SU-DHL-6 (cell line): Measurements from ENCODE around the gene ANKRD55.

Source experiments
- H2AFZ ChIP-seq: fragments of 200-600 bp; sonication (generic); 2 replicates; pipeline ENCODE4 v1.6.1; 2014; ENCODE audit warnings: low read depth, mild to moderate bottlenecking, moderate library complexity, mixed read lengths, antibody characterized with exemption, low read length; ENCODE audit not compliant: severe bottlenecking
- H3F3A ChIP-seq: fragments of 200-600 bp; shearing (Covaris generic); 2 replicates; pipeline ENCODE4 v1.6.0; 2016; ENCODE audit warnings: antibody characterized with exemption, mild to moderate bottlenecking; ENCODE audit not compliant: insufficient read depth
- H3K27ac ChIP-seq: fragments of 200-600 bp; sonication (generic); 2 replicates; pipeline ENCODE4 v1.5.1; 2016; ENCODE audit warnings: low read depth, mild to moderate bottlenecking, low read length, moderate library complexity, mixed read lengths
- H3K27me3 ChIP-seq: fragments of 200-600 bp; sonication (generic), shearing (Covaris generic); 2 replicates; pipeline ENCODE4 v1.6.0; 2014; ENCODE audit warnings: mild to moderate bottlenecking, low read length
- H3K36me3 ChIP-seq: fragments of 200-600 bp; sonication (generic); 2 replicates; pipeline ENCODE4 v1.6.1; 2014; ENCODE audit warnings: mild to moderate bottlenecking, low read length, mixed read lengths
- H3K4me2 ChIP-seq: fragments of 300-600, 200-600 bp; shearing (Covaris generic), sonication (generic); 2 replicates; pipeline ENCODE4 v1.6.0; 2014; ENCODE audit warnings: low read length, low read depth, mild to moderate bottlenecking; ENCODE audit not compliant: poor library complexity, severe bottlenecking
- H3K4me3 ChIP-seq: fragments of 200-600 bp; sonication (generic); 2 replicates; pipeline ENCODE4 v1.5.1; 2014; ENCODE audit warnings: antibody characterized with exemption, low read length, mild to moderate bottlenecking, mixed read lengths; ENCODE audit not compliant: insufficient read depth, poor library complexity, severe bottlenecking
- H3K79me2 ChIP-seq: fragments of 200-600 bp; sonication (generic); 2 replicates; pipeline ENCODE4 v1.6.1; 2014; ENCODE audit warnings: mild to moderate bottlenecking, low read length, moderate library complexity; ENCODE audit not compliant: insufficient read depth
- H3K9ac ChIP-seq: fragments of 200-600 bp; sonication (generic); 2 replicates; pipeline ENCODE4 v1.7.0; 2014; ENCODE audit warnings: mild to moderate bottlenecking, low read length
- H3K9me2 ChIP-seq: fragments of 200-600 bp; sonication (generic); replicated peaks from 2 replicates; pipeline ENCODE4 v1.6.1; 2014; ENCODE audit warnings: low read length; ENCODE audit not compliant: insufficient read depth
- H3K9me3 ChIP-seq: fragments of 200-600 bp; sonication (generic); 2 replicates; pipeline ENCODE4 v1.6.1; 2014; ENCODE audit warnings: low read length, mixed read lengths; ENCODE audit not compliant: insufficient read depth
- H4K20me1 ChIP-seq: fragments of 200-600 bp; sonication (generic); 2 replicates; pipeline ENCODE4 v1.6.1; 2014; ENCODE audit warnings: low read depth, mild to moderate bottlenecking, antibody characterized with exemption, low read length, moderate library complexity, mixed read lengths
- EZH2phosphoT487 ChIP-seq: fragments of 200-600 bp; sonication (generic), shearing (Covaris generic); conservative IDR thresholded peaks from 2 replicates; pipeline ENCODE4 v1.6.1; 2018; ENCODE audit warnings: mild to moderate bottlenecking, antibody characterized with exemption, low read length, moderate library complexity, mixed read lengths
- TF ChIP-seq, protein P1 (sequence below): fragments of 200-600 bp; sonication (generic); IDR thresholded peaks from one replicate; pipeline ENCODE4 v1.5.1; 2017; ENCODE audit warnings: antibody characterized with exemption, mild to moderate bottlenecking, low read length, moderate library complexity; ENCODE audit not compliant: insufficient read depth, poor library complexity, severe bottlenecking

Gene ANKRD55

GRCh38 chr5:56116599-56117141 lies 116.5 kb downstream of the ANKRD55 start:
- H4K20me1 ChIP-seq = no peaks in the 10 kb centered on the region
- H3K36me3 ChIP-seq = no peaks in the 10 kb centered on the region
- no peaks in the 10 kb centered on the region for H3K9me2 ChIP-seq
- no peak overlapping the region for H2AFZ ChIP-seq
- no peak overlapping the region for H3K4me2 ChIP-seq
- no peaks in the 10 kb centered on the region for H3K9me3 ChIP-seq
- no peaks in the 10 kb centered on the region for H3K27me3 ChIP-seq
- H3K9ac ChIP-seq = no peak overlapping the region
- no peaks in the 10 kb centered on the region for H3F3A ChIP-seq
- H3K4me3 ChIP-seq = no peak overlapping the region
- no peak for TF ChIP-seq EZH2phosphoT487
- TF ChIP-seq, protein P1, sequence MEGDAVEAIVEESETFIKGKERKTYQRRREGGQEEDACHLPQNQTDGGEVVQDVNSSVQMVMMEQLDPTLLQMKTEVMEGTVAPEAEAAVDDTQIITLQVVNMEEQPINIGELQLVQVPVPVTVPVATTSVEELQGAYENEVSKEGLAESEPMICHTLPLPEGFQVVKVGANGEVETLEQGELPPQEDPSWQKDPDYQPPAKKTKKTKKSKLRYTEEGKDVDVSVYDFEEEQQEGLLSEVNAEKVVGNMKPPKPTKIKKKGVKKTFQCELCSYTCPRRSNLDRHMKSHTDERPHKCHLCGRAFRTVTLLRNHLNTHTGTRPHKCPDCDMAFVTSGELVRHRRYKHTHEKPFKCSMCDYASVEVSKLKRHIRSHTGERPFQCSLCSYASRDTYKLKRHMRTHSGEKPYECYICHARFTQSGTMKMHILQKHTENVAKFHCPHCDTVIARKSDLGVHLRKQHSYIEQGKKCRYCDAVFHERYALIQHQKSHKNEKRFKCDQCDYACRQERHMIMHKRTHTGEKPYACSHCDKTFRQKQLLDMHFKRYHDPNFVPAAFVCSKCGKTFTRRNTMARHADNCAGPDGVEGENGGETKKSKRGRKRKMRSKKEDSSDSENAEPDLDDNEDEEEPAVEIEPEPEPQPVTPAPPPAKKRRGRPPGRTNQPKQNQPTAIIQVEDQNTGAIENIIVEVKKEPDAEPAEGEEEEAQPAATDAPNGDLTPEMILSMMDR = no peak
- no peak overlapping the region for H3K27ac ChIP-seq
- no peaks in the 10 kb centered on the region for H3K79me2 ChIP-seq

DNA sequence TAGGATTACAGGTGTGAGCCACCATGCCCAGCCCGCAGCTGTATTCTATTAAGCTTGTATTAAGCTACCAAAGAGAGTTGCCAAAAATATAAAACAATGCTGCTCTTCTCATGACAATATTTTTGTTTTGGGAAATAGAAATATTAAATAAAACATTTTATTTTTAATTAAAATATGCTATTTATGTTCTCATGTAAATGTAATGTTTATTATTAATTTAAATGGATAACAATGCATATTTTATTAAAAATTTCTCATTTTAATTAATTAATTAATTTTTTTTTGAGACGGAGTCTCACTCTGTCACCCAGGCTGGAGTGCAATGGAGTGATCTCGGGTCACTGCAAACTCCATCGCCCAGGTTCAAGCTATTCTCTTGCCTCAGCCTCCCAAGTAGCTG lies 117.5 kb downstream of the ANKRD55 start:
- H3K9me2 ChIP-seq = no peaks in the 10 kb centered on the region
- no peaks in the 10 kb centered on the region for H4K20me1 ChIP-seq
- H3F3A ChIP-seq = no peaks in the 10 kb centered on the region
- H3K27me3 ChIP-seq = no peaks in the 10 kb centered on the region
- no peaks in the 10 kb centered on the region for H3K79me2 ChIP-seq
- H3K9me3 ChIP-seq = no peaks in the 10 kb centered on the region
- H2AFZ ChIP-seq = no peak overlapping the region
- H3K4me2 ChIP-seq = no peak overlapping the region
- no peak overlapping the region for H3K4me3 ChIP-seq
- TF ChIP-seq EZH2phosphoT487 = no peak
- TF ChIP-seq, protein P1 = no peak
- H3K9ac ChIP-seq = no peak overlapping the region
- H3K36me3 ChIP-seq = no peaks in the 10 kb centered on the region
- no peak overlapping the region for H3K27ac ChIP-seq

DNA sequence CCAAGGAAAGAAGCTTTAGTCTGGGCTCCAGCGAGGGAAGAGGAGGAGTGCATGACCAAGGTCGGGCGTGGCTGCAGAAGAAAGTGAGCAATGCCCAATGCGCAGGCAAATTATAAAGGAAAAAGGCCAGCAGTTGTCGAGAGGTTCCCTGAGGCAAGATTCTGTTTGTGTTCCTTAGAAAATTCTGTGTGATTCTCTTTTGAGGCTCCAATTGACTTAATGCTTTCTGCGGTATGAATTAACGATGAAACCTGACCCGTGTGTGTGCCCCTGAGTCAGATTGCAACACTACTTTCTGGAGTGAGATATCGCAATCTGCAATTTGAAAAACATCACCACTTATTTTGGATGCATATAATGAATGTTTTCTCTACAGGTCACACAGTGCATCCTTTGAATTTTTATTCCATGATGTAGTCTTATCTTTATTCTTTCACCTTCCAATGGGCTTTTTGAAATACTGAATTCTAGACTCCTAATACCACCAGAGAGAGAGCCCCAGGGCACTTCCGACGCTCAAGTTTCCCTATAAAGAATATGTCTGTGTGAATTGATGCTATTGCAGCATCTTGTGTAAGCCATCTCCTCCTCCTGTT lies 120.5 kb downstream of the ANKRD55 start:
- H3K4me2 ChIP-seq = no peak overlapping the region
- TF ChIP-seq EZH2phosphoT487 = no peak
- TF ChIP-seq, protein P1 = no peak
- no peaks in the 10 kb centered on the region for H3K27me3 ChIP-seq

More for the DNA sequence above, 120.5 kb downstream of the ANKRD55 start:
- no peak overlapping the region for H3K27ac ChIP-seq
- no peaks in the 10 kb centered on the region for H3K36me3 ChIP-seq
- no peak overlapping the region for H3K9ac ChIP-seq
- H2AFZ ChIP-seq = no peak overlapping the region
- H3K9me3 ChIP-seq = no peaks in the 10 kb centered on the region
- no peaks in the 10 kb centered on the region for H3F3A ChIP-seq
- no peaks in the 10 kb centered on the region for H3K79me2 ChIP-seq
- no peaks in the 10 kb centered on the region for H3K9me2 ChIP-seq
- H3K4me3 ChIP-seq = no peak overlapping the region
- no peaks in the 10 kb centered on the region for H4K20me1 ChIP-seq
